H1 (cell line): ENCODE data around the gene ZC2HC1C. TPM values are rescaled to one million over a fixed set of nuclear protein-coding genes. Genes with fewer than 3 reads are reported as not detected.

ENCODE experiments used
- CTCF ChIA-PET: fragments of 300-600 bp; sonication (Branson Sonifier 250); formaldehyde crosslinking; loops from one replicate; lab custom pipeline; 2021; ENCODE audit not compliant: partially characterized antibody; lab: Charles Lee
- POLR2A ChIA-PET: fragments of 300-600 bp; sonication (Branson Sonifier 250); formaldehyde crosslinking; loops from one replicate; lab custom pipeline; 2021; ENCODE audit warnings: inconsistent platforms; ENCODE audit not compliant: partially characterized antibody; lab: Charles Lee
- DNase-seq, 2 experiments: peaks; one replicate each; pipeline versions ENCODE4 v3.0.0 to v3.0.0-alpha.2; 2010 to 2022; ENCODE audit warnings: low spot score in 2 of 2, low read depth in 1 of 2, mixed read lengths in 1 of 2
- FAIRE-seq: peaks from 2 replicates; lab custom pipeline; 2011; peaks lifted over from hg19 to GRCh38; lab: Jason Lieb, UNC
- H2AFZ ChIP-seq: 2 replicates; pipeline ENCODE4 v1.8.1; 2012; ENCODE audit warnings: low read length, inconsistent platforms
- H2AK5ac ChIP-seq: 2 replicates; pipeline ENCODE4 v1.6.1; 2013; ENCODE audit warnings: low read depth, low read length
- H2BK120ac ChIP-seq: replicated peaks from 2 replicates; pipeline ENCODE3; 2013; ENCODE audit warnings: low read depth, low read length, inconsistent platforms
- H2BK12ac ChIP-seq: 2 replicates; pipeline ENCODE4 v1.6.1; 2013; ENCODE audit warnings: low read depth, low read length
- H2BK15ac ChIP-seq: 2 replicates; pipeline ENCODE4 v1.6.1; 2013; ENCODE audit warnings: low read length
- H2BK20ac ChIP-seq: 2 replicates; pipeline ENCODE4 v1.6.1; 2013; ENCODE audit warnings: low read length
- H2BK5ac ChIP-seq: 2 replicates; pipeline ENCODE4 v1.6.1; 2013; ENCODE audit warnings: low read depth, low read length
- H3K14ac ChIP-seq: 2 replicates; pipeline ENCODE4 v1.6.1; 2013; ENCODE audit warnings: inconsistent platforms; ENCODE audit not compliant: insufficient read length
- H3K18ac ChIP-seq: 2 replicates; pipeline ENCODE4 v1.6.1; 2013; ENCODE audit warnings: low read length; ENCODE audit errors: extremely low read depth
- H3K23ac ChIP-seq: 2 replicates; pipeline ENCODE4 v1.6.1; 2013; ENCODE audit warnings: inconsistent platforms; ENCODE audit not compliant: insufficient read length
- H3K23me2 ChIP-seq: 2 replicates; pipeline ENCODE4 v1.6.1; 2013; ENCODE audit warnings: low read depth, low read length
- H3K27ac ChIP-seq: 2 replicates; pipeline ENCODE4 v1.6.1; 2011; ENCODE audit warnings: low read depth, low read length, inconsistent platforms
- H3K27me3 ChIP-seq, 4 experiments: replicated peaks in 1 of 4; 1 replicate in 1 of 4; 2 replicates in 3 of 4; pipeline versions ENCODE4 v1.6.1 to v1.8.1; 2011 to 2013; ENCODE audit warnings: low read length in 3 of 4, mild to moderate bottlenecking in 3 of 4, inconsistent platforms in 2 of 4, mixed read lengths in 2 of 4, moderate library complexity in 1 of 4; ENCODE audit not compliant: control insufficient read depth in 3 of 4, insufficient read depth in 3 of 4; ENCODE audit errors: extremely low read depth in 1 of 4
- H3K36me3 ChIP-seq, 4 experiments: 2 replicates each; pipeline versions ENCODE4 v1.6.1 to v1.8.1; 2011 to 2013; ENCODE audit warnings: mild to moderate bottlenecking in 4 of 4, low read length in 3 of 4, moderate library complexity in 2 of 4, control low read depth in 1 of 4, inconsistent platforms in 1 of 4; ENCODE audit not compliant: insufficient read depth in 4 of 4, control insufficient read depth in 2 of 4
- H3K4ac ChIP-seq: replicated peaks from 2 replicates; pipeline ENCODE3; 2013; ENCODE audit warnings: low read length, low read depth, mixed read lengths, inconsistent platforms; ENCODE audit not compliant: insufficient read length
- H3K4me1 ChIP-seq, 4 experiments: replicated peaks in 1 of 4; 1 replicate in 1 of 4; 2 replicates in 3 of 4; pipeline versions ENCODE4 v1.6.1 to v1.8.1; 2011 to 2013; ENCODE audit warnings: low read length in 3 of 4, inconsistent platforms in 2 of 4, mixed read lengths in 1 of 4; ENCODE audit not compliant: insufficient read depth in 4 of 4, control insufficient read depth in 3 of 4
- H3K4me2 ChIP-seq, 2 experiments: 2 replicates each; pipeline versions ENCODE4 v1.6.1 to v1.8.1; 2011 to 2013; ENCODE audit warnings: low read depth in 2 of 2, low read length in 2 of 2, control low read depth in 1 of 2, inconsistent platforms in 1 of 2, mild to moderate bottlenecking in 1 of 2; ENCODE audit not compliant: insufficient read depth in 1 of 2
- H3K4me3 ChIP-seq, 4 experiments: fragments of 200-600, 300-600 bp in 1 of 4; sonication (generic), shearing (Covaris generic), sonication (Bioruptor Twin) in 1 of 4; 2 replicates each; pipeline versions ENCODE4 v1.5.1 to v1.8.1; 2011 to 2016; ENCODE audit warnings: low read length in 4 of 4, low read depth in 3 of 4, control low read depth in 2 of 4, inconsistent platforms in 2 of 4, mild to moderate bottlenecking in 2 of 4, mixed read lengths in 1 of 4, moderate library complexity in 1 of 4; ENCODE audit not compliant: insufficient read depth in 2 of 4; ENCODE audit errors: extremely low read depth in 1 of 4
- H3K56ac ChIP-seq: replicated peaks from 2 replicates; pipeline ENCODE3; 2013; ENCODE audit warnings: low read depth, mild to moderate bottlenecking, mixed read lengths, low read length, inconsistent platforms; ENCODE audit not compliant: insufficient read length
- H3K79me1 ChIP-seq: 2 replicates; pipeline ENCODE4 v1.6.1; 2013; ENCODE audit warnings: low read depth, low read length, control low read depth
- H3K79me2 ChIP-seq, 2 experiments: 2 replicates each; pipeline versions ENCODE4 v1.6.1 to v1.8.1; 2012 to 2013; ENCODE audit warnings: low read length in 2 of 2, mild to moderate bottlenecking in 2 of 2, inconsistent platforms in 1 of 2; ENCODE audit not compliant: insufficient read depth in 2 of 2, control insufficient read depth in 1 of 2
- H3K9ac ChIP-seq, 4 experiments: replicated peaks in 1 of 4; 1 replicate in 1 of 4; 2 replicates in 3 of 4; pipeline versions ENCODE4 v1.6.1 to v1.8.1; 2011 to 2013; ENCODE audit warnings: low read depth in 3 of 4, low read length in 3 of 4, control low read depth in 2 of 4, mild to moderate bottlenecking in 2 of 4, moderate library complexity in 2 of 4, inconsistent platforms in 1 of 4; ENCODE audit errors: extremely low read depth in 1 of 4
- H3K9me3 ChIP-seq, 2 experiments: 2 replicates each; pipeline versions ENCODE4 v1.6.1 to v1.8.1; 2012 to 2013; ENCODE audit warnings: mild to moderate bottlenecking in 2 of 2, moderate library complexity in 2 of 2, control low read depth in 1 of 2, inconsistent platforms in 1 of 2, low read depth in 1 of 2, low read length in 1 of 2, mixed read lengths in 1 of 2; ENCODE audit not compliant: insufficient read depth in 2 of 2
- H4K20me1 ChIP-seq, 2 experiments: replicated peaks in 1 of 2; 2 replicates each; pipeline versions ENCODE3 to v1.8.1; 2011 to 2013; ENCODE audit warnings: inconsistent platforms in 2 of 2, low read length in 2 of 2, mild to moderate bottlenecking in 1 of 2; ENCODE audit not compliant: insufficient read depth in 2 of 2, control insufficient read depth in 1 of 2
- H4K5ac ChIP-seq: 2 replicates; pipeline ENCODE4 v1.6.1; 2013; ENCODE audit warnings: low read length, low read depth, mixed read lengths, inconsistent platforms; ENCODE audit not compliant: insufficient read length
- H4K8ac ChIP-seq: 2 replicates; pipeline ENCODE4 v1.8.0; 2013; ENCODE audit warnings: mild to moderate bottlenecking, moderate library complexity, low read length, inconsistent platforms; ENCODE audit not compliant: insufficient read depth; ENCODE audit errors: extremely low read depth
- H4K91ac ChIP-seq: replicated peaks from 2 replicates; pipeline ENCODE3; 2013; ENCODE audit warnings: low read length, mixed read lengths, inconsistent platforms; ENCODE audit not compliant: insufficient read length
- CHD2 ChIP-seq: IDR thresholded peaks from 2 replicates; pipeline ENCODE4 v1.6.1; 2012; ENCODE audit warnings: low read length, improper control_type of control experiment
- E2F6 ChIP-seq: IDR thresholded peaks from 2 replicates; pipeline ENCODE4 v1.6.1; 2012; ENCODE audit warnings: inconsistent platforms
- EGR1 ChIP-seq: IDR thresholded peaks from 2 replicates; pipeline ENCODE4 v1.6.1; 2011; ENCODE audit warnings: low read depth, low read length, borderline replicate concordance
- FOSL1 ChIP-seq: IDR thresholded peaks from 2 replicates; pipeline ENCODE4 v1.6.1; 2011; ENCODE audit warnings: mild to moderate bottlenecking, low read depth, low read length, moderate library complexity; ENCODE audit not compliant: insufficient read depth
- HDAC6 ChIP-seq: IDR thresholded peaks from one replicate; pipeline ENCODE4 v1.7.1; 2012; ENCODE audit warnings: low read depth, mild to moderate bottlenecking, inconsistent platforms, low read length, moderate library complexity
- RBBP5 ChIP-seq: IDR thresholded peaks from 2 replicates; pipeline ENCODE4 v1.7.1; 2012; ENCODE audit warnings: low read depth, mild to moderate bottlenecking, inconsistent platforms, low read length, moderate library complexity, borderline replicate concordance
- RXRA ChIP-seq: IDR thresholded peaks from 2 replicates; pipeline ENCODE4 v1.6.1; 2011; ENCODE audit warnings: low read depth, mild to moderate bottlenecking, low read length, moderate library complexity; ENCODE audit not compliant: insufficient read depth
- SIN3A ChIP-seq, 2 experiments: IDR thresholded peaks in 1 of 2; conservative IDR thresholded peaks in 1 of 2; 2 replicates each; pipeline ENCODE4 v1.6.1; 2011 to 2012; ENCODE audit warnings: low read length in 2 of 2, improper control_type of control experiment in 1 of 2, low read depth in 1 of 2, mild to moderate bottlenecking in 1 of 2
- SIX5 ChIP-seq: IDR thresholded peaks from 2 replicates; pipeline ENCODE4 v1.6.1; 2011; ENCODE audit warnings: mild to moderate bottlenecking, low read depth, low read length
- SRF ChIP-seq: IDR thresholded peaks from 2 replicates; pipeline ENCODE4 v1.6.1; 2011; ENCODE audit warnings: mild to moderate bottlenecking, low read depth, low read length, moderate library complexity
- USF2 ChIP-seq: IDR thresholded peaks from 2 replicates; pipeline ENCODE4 v1.6.1; 2011; ENCODE audit warnings: low read length, improper control_type of control experiment
- YY1 ChIP-seq: IDR thresholded peaks from 2 replicates; pipeline ENCODE4 v1.6.1; 2011; ENCODE audit warnings: low read depth, mild to moderate bottlenecking, low read length
- WGBS, 2 experiments: shearing (Covaris generic) in 1 of 2; methylation state at CpG; one replicate each; pipeline versions ENCODE4 v1.1.6 to v1.1.7; 2013 to 2015; ENCODE audit warnings: low lambda C conversion rate in 2 of 2, mixed read lengths in 2 of 2, inconsistent platforms in 1 of 2, low coverage in 1 of 2, missing lambda C conversion rate in 1 of 2; ENCODE audit not compliant: insufficient replicate concordance in 2 of 2, insufficient coverage in 1 of 2, insufficient read length in 1 of 2; ENCODE audit errors: extremely low coverage in 1 of 2, missing lambda C conversion rate in 1 of 2; 5-methylcytosine and 5-hydroxymethylcytosine counted together
- polyA plus RNA-seq, 7 experiments: library from polyadenylated mRNA; depleted of rRNA in 3 of 7; stranded (reverse) in 5 of 7; unstranded in 2 of 7; fragments of >200 nt in 5 of 7; fragments of 200-250 nt in 2 of 7; gene quantifications; 1 replicate in 5 of 7; 2 replicates in 1 of 7; 4 replicates in 1 of 7; pipeline versions ENCODE4 v1.2.1 to v1.2.3, GENCODE V29; 2011 to 2013; ENCODE audit warnings: missing spikeins in 2 of 7, mixed read lengths in 2 of 7
- total RNA-seq: library from RNA; stranded (reverse); fragmentation: NEBNext Ultra II Directional; extraction: Animal tissue kit (Norgen Biotek cat#: 25700); gene quantifications from 2 replicates; pipeline ENCODE4 v1.2.1, GENCODE V29; 2021

The ZC2HC1C gene
- total and polyA plus RNA-seq, 2 of the 8 experiments (the other 6 are each of a cell fraction or from before 2014, with no cell fraction given): 0.57 to 1.2 TPM

- no peak overlapping the region for H4K91ac ChIP-seq
- no peak overlapping the region for H3K9ac ChIP-seq
- H2BK15ac ChIP-seq: no peak overlapping the region
- FAIRE-seq (no peak), DNase-seq (no peak)
- H2AFZ ChIP-seq: no peak overlapping the region
- no peaks in the 10 kb centered on the region for H4K20me1 ChIP-seq
- no peak overlapping the region for H2BK5ac ChIP-seq
- WGBS, 2 experiments: 80% methylated on average over 7 of the region's 7 CpGs; no CpG with 5 or more reads in 1 of the 2 experiments
- H3K23ac ChIP-seq: no peak overlapping the region
- POLR2A ChIA-PET: interaction anchor here (1.2 kb wide), 1 partner anchor 171 kb away, joined by 4 read pairs; no protein-coding TSS in a partner anchor
- H3K36me3 ChIP-seq: peaks cover 0 to 3% (median 2%) of the 10 kb centered on the region in 4 experiments; a peak in 6 of 8 replicates
- H2BK12ac ChIP-seq: no peak overlapping the region
- H3K56ac ChIP-seq: no peak overlapping the region
- H4K5ac ChIP-seq: no peak overlapping the region
- H3K18ac ChIP-seq: no peak overlapping the region
- H3K4me2 ChIP-seq: no peak overlapping the region
- H2AK5ac ChIP-seq: no peak overlapping the region
- H3K4ac ChIP-seq: no peak overlapping the region
- no peak overlapping the region for H2BK20ac ChIP-seq
- H3K23me2 ChIP-seq: peaks cover 10% of the 10 kb centered on the region
- H3K27ac ChIP-seq: no peak overlapping the region
- no peak overlapping the region for H4K8ac ChIP-seq
- H2BK120ac ChIP-seq: no peak overlapping the region
- no peak overlapping the region for H3K14ac ChIP-seq
- H3K4me1 ChIP-seq: peaks cover 0 to 4% (median 1%) of the 10 kb centered on the region in 4 experiments; a peak in 5 of 7 replicates
- peaks cover 0 to 11% of the 10 kb centered on the region in 2 experiments; a peak in 2 of 4 replicates for H3K79me2 ChIP-seq
- no peak overlapping the region for H3K4me3 ChIP-seq
- H3K79me1 ChIP-seq: peaks cover 2% of the 10 kb centered on the region
- no peaks in the 10 kb centered on the region for H3K9me3 ChIP-seq
- no peaks in the 10 kb centered on the region for H3K27me3 ChIP-seq
- CTCF ChIA-PET: interaction anchor here (0.6 to 1.4 kb wide), 4 partner anchors 7 to 229 kb away, joined by 3 to 4 read pairs (median 3); no protein-coding TSS in a partner anchor
- TF ChIP-seq SIN3A (conservative IDR thresholded peaks at IDR 0.05 in 1 of 2, IDR thresholded peaks at IDR 0.05 in 1 of 2; ENCODE audit: low read depth in 1 of 2, low read length in 2 of 2) (no peak), RXRA (no peak), USF2 (no peak), E2F6 (no peak), SIX5 (no peak), RBBP5 (no peak), SRF (no peak), CHD2 (no peak), HDAC6 (no peak), YY1 (no peak), EGR1 (no peak), FOSL1 (no peak)
Observed at GRCh38 chr14:75123991-75124390, 54.5 kb downstream of the ZC2HC1C start.
